Upper lobe of right lung (tissue), 1 donor: Measurements from ENCODE around the gene TBC1D20. TPM values are rescaled to one million over a fixed set of nuclear protein-coding genes. Genes with fewer than 3 reads are reported as not detected.

ENCODE experiments used
- ATAC-seq: fragments of 200-7000 bp; cut with Tn5 transposase; one replicate; pipeline ENCODE4 v1.9.1; 2020; ENCODE audit warnings: mild to moderate bottlenecking, moderate library complexity
- DNase-seq: peaks from one replicate; pipeline ENCODE4 v3.0.0-alpha.2; 2020
- H3K27ac ChIP-seq: fragments of 200-600 bp; one replicate; pipeline ENCODE4 v1.8.0; 2022
- H3K27me3 ChIP-seq: fragments of 200-600 bp; one replicate; pipeline ENCODE4 v1.8.0; 2022; ENCODE audit warnings: mild to moderate bottlenecking
- H3K36me3 ChIP-seq: fragments of 200-600 bp; one replicate; pipeline ENCODE4 v1.8.0; 2022
- H3K4me1 ChIP-seq: fragments of 200-600 bp; one replicate; pipeline ENCODE4 v1.8.0; 2022
- H3K4me3 ChIP-seq: fragments of 200-600 bp; one replicate; pipeline ENCODE4 v1.8.0; 2022; ENCODE audit warnings: mild to moderate bottlenecking
- H3K9me3 ChIP-seq: fragments of 200-600 bp; one replicate; pipeline ENCODE4 v1.8.0; 2022
- intact Hi-C: fragments of 100-400 bp; cut with DNase I; formaldehyde crosslinking; loops from one replicate; pipeline ENCODE4 v1.11.0; 2022
- total RNA-seq: library from RNA; stranded (reverse); fragmentation: NEBNext Ultra II Directional; extraction: Animal tissue kit (Norgen Biotek cat#: 25700); gene quantifications from one replicate; pipeline ENCODE4 v1.2.1, GENCODE V29; 2021
- TF ChIP-seq, protein P1 (sequence below): fragments of 200-600 bp; IDR thresholded peaks from one replicate; pipeline ENCODE4 v1.8.0; 2022; ENCODE audit warnings: antibody characterized with exemption
- donor health status: DM: no; HTN: yes; CAD: no; lungs with severe emphysema.

The TBC1D20 gene
- total RNA-seq, 1 donor from 2014 or later: 38.4 TPM

DNA sequence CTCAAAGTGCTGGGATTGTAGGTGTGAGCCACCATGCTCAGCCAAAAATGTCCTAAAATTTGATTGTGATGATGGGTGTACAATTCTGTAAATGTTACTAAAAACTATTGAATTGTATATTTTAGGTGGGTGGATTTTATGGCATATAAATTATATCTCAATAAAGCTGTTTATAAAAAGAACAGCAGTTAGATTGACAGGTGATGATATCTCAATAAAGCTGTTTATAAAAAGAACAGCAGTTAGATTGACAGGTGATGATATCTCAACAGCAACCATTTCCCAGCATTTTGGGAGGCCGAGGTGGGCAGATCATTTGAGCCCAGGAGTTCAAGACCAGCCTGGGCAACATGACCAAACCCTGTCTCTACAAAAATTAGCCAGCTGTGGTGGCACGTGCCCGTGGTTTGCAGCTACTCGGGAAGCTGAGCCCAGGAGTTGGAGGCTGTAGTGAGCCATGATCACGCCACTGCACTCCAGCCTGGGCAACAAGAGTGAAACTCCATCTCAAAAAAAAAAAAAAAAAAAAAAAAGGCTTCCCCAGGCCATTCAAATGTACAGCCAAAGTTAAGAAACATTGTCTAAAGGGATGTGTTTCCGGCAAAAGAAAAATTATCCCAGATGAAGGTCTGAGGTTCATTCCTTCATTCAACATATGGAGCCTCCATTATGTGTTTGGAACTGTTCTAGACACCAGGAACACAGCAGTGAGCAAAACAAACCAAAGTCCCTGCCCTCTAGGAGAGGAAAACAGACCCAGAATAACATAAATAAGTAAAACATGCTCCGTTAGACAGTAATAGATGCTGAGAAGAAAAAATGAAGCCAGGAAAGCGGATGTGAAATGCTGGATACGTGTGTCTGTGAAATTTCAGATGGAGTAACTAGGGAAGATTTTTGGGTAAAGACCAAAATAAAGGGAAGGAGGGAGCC is 55.9 kb downstream of the TBC1D20 start:
- H3K9me3 ChIP-seq: no peaks in the 10 kb centered on the region
- no peak for DNase-seq
- H3K27me3 ChIP-seq: no peaks in the 10 kb centered on the region
- TF ChIP-seq, protein P1, sequence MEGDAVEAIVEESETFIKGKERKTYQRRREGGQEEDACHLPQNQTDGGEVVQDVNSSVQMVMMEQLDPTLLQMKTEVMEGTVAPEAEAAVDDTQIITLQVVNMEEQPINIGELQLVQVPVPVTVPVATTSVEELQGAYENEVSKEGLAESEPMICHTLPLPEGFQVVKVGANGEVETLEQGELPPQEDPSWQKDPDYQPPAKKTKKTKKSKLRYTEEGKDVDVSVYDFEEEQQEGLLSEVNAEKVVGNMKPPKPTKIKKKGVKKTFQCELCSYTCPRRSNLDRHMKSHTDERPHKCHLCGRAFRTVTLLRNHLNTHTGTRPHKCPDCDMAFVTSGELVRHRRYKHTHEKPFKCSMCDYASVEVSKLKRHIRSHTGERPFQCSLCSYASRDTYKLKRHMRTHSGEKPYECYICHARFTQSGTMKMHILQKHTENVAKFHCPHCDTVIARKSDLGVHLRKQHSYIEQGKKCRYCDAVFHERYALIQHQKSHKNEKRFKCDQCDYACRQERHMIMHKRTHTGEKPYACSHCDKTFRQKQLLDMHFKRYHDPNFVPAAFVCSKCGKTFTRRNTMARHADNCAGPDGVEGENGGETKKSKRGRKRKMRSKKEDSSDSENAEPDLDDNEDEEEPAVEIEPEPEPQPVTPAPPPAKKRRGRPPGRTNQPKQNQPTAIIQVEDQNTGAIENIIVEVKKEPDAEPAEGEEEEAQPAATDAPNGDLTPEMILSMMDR: no peak
- H3K4me1 ChIP-seq: peaks cover 20% of the 10 kb centered on the region
- H3K27ac ChIP-seq: no peak overlapping the region
- no peak for ATAC-seq
- no peak overlapping the region for H3K4me3 ChIP-seq
- H3K36me3 ChIP-seq: peaks cover 9% of the 10 kb centered on the region
- intact Hi-C loops: no loop called here

DNA sequence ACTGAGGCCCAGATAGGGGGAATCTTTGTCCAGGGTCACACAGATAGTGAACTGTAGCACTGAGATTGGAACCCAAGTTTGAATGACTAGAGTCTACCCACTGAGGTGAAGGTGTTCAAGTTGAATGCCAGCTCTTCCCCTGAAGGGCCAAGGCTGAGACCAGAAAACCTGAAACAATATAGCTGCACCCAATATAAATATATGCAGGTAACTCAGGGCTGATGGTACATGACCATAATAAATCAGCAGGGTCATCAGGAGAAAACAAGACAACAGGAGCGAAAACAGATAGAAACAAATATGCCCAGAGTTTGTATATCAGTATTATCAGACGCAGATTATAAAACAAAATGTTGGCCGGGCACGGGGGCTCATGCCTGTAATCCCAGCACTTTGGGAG is 58.2 kb downstream of the TBC1D20 start:
- intact Hi-C loops: no loop called here
- H3K4me1 ChIP-seq: peaks cover 8% of the 10 kb centered on the region
- H3K9me3 ChIP-seq: no peaks in the 10 kb centered on the region
- H3K27ac ChIP-seq: no peak overlapping the region
- no peak for ATAC-seq
- no peak for DNase-seq
- no peaks in the 10 kb centered on the region for H3K27me3 ChIP-seq
- no peaks in the 10 kb centered on the region for H3K36me3 ChIP-seq
- no peak overlapping the region for H3K4me3 ChIP-seq
- TF ChIP-seq, protein P1: no peak

DNA sequence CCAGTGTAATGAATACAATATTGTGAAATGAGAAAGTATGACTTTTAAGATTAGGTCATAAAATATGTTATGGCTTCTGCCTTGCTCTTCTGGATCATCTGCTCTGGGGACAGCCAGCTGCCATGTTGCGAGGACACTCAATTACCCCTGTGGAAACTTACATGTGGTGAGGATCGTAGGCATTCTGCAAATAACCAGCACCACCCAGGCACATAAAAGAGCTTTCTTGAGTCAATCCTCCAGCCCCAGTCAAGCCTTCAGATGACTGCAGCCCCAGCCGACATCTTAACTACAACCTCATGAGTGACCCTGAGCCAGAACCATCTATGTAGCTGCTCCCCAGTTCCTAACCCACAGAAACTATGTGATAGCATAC is 58.8 kb downstream of the TBC1D20 start:
- H3K9me3 ChIP-seq: no peaks in the 10 kb centered on the region
- no peaks in the 10 kb centered on the region for H3K36me3 ChIP-seq
- H3K27me3 ChIP-seq: no peaks in the 10 kb centered on the region
- H3K4me1 ChIP-seq: peaks cover 5% of the 10 kb centered on the region
- H3K4me3 ChIP-seq: no peak overlapping the region
- ATAC-seq (no peak), DNase-seq (no peak)
- TF ChIP-seq, protein P1: no peak
- intact Hi-C loops: no loop called here
- no peak overlapping the region for H3K27ac ChIP-seq

DNA sequence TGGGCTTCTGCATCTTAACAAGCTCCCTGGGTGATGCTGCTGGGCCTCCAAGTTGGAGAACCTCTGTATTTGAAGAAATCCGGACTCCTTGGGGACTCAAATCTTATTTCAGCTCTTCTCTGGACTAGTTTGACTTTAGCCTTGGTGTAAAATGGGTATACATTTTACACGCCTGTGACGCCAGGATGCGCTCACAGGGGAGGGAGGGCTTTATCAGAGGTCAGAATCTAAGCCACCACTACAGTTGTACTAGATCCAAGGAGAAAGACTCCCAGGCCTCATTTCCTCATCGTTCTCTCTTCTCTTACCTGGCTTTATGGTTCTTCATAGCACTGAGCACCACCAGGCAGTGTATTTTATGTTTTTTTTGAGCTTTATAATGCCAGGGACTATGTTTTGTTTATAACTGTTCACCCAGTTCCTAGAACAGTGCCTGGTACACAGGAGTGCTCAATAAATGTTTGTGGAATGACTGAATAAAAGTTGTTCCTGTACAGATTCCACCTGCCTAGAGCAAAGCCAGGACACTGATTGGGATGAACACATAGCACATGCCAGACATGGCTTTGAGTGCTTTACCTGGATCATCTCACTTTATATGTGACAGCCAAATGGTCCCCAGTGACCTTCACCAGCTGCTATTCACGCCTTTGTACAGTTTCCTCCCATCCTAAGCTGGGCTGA is 59.3 kb downstream of the TBC1D20 start:
- H3K4me3 ChIP-seq: no peak overlapping the region
- intact Hi-C loops: no loop called here
- peaks cover 5% of the 10 kb centered on the region for H3K4me1 ChIP-seq
- ATAC-seq (no peak), DNase-seq (no peak)
- no peak overlapping the region for H3K27ac ChIP-seq
- TF ChIP-seq, protein P1: no peak
- H3K9me3 ChIP-seq: no peaks in the 10 kb centered on the region
- no peaks in the 10 kb centered on the region for H3K27me3 ChIP-seq
- H3K36me3 ChIP-seq: no peaks in the 10 kb centered on the region

DNA sequence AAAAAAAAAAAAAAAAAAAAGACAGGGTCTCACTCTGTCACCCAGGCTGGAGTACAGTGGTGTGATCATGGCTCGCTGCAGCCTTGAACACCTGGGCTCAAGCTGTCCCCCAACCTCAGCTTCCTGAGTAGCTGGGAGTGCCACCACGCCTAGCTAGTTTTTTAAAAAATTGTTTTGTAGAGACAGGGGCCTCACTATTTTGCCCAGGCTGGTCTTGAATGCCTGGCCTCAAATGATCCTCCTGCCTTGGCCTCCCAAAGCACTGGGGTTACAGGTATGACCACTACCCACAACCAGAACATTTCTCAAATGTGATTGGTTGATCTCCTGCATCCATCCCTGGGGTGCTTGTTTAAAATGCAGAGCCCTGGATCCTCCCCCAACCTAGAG is 59.8 kb downstream of the TBC1D20 start:
- TF ChIP-seq, protein P1: no peak
- intact Hi-C loops: no loop called here
- DNase-seq: no peak
- no peaks in the 10 kb centered on the region for H3K9me3 ChIP-seq
- peaks cover 5% of the 10 kb centered on the region for H3K4me1 ChIP-seq
- H3K36me3 ChIP-seq: peaks cover 3% of the 10 kb centered on the region
- H3K27ac ChIP-seq: no peak overlapping the region
- no peak overlapping the region for H3K4me3 ChIP-seq
- ATAC-seq: no peak
- H3K27me3 ChIP-seq: no peaks in the 10 kb centered on the region
